HG02642 (cell line): ENCODE results near the gene EPHB2.

Experiments
- ATAC-seq: cut with Tn5 transposase; IDR thresholded peaks from one replicate; pipeline ENCODE4 v1.9.1; 2021; ENCODE audit warnings: mild to moderate bottlenecking; ENCODE audit not compliant: unreplicated experiment, poor library complexity

Gene EPHB2

GRCh38 chr1:22747735-22748073 lies 37.1 kb downstream of the EPHB2 start:
- no peak for ATAC-seq

GRCh38 chr1:22749503-22749902 lies 38.9 kb downstream of the EPHB2 start:
- ATAC-seq: no peak

DNA sequence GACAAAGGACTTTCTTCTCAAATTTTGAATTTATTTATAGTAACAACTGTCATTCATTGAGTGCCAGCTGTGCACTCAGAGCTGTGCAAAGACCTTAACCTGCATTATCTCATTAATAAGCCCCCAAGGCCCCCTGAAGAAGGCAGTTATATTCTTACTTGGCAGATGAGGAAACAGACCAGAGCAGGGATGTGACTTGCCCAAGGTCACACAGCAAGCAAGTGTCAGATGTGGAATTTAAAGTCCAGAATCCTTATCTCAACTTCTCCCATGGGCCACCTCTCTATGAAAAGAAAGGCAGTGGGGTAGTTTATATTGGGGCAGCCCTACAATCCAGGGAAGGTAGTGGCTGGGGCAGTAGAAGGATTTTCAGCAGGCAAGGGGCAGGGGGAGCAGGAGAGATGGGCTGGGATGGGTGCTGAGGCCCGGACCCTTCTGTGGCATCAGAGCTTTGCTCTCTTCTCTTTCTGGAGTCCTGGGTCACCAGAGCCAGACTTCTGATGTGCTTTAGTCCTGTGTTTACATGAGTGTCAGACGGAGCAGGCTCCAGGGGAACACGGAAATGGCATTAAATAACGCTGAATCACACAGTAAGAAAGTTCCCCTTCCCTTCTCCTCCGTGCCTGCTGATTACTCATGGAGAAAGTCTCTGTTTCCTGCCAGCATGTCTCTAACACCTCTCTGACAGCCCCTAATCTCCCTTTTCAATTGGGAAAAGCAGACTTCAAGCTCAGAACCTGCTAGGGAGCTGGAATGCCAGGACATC lies 39.5 kb downstream of the EPHB2 start:
- ATAC-seq: no peak

GRCh38 chr1:22750685-22751051 lies 40.0 kb downstream of the EPHB2 start:
- ATAC-seq: no peak

- ATAC-seq: no peak
Observed at GRCh38 chr1:22751124-22751531, 40.5 kb downstream of the EPHB2 start.

- ATAC-seq: no peak
Observed at GRCh38 chr1:22752339-22752738, 41.7 kb downstream of the EPHB2 start.

- no peak for ATAC-seq
Observed at GRCh38 chr1:22753481-22753971, 42.9 kb downstream of the EPHB2 start.

- no peak for ATAC-seq
Observed at GRCh38 chr1:22754106-22754768, 43.6 kb downstream of the EPHB2 start.

GRCh38 chr1:22754824-22755223 lies 44.2 kb downstream of the EPHB2 start:
- no peak for ATAC-seq

GRCh38 chr1:22755641-22756040 lies 45.0 kb downstream of the EPHB2 start:
- ATAC-seq: no peak

DNA sequence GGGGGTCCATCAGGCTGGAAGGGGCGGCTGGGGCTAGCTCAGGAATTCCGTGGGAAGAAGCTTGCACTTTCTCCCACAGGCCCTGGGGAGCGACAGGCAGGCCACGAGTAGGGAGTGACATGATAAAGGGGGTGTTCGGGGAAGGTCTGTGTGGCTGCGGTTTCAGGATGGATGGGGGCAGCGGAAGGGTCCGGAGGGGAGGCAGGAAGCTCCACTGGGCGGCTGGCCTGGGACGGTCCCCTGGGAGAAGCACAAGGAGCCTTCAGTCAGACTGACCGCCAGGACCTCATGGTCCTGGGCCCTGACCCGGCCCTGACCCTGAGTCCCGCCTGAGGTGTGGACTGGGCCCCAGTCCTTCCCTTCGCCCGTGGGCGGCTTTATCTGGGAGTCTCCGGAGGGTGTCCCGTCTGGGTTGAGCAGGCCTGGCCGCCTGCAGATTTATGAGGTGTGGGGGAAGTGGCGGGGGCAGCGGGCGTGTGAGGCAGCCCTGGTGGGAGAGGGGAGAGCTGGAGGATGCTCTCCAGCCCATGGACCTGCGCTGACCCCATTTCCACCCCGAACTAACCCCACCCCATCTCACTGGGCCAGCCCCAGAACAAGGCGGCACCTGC lies 45.6 kb downstream of the EPHB2 start:
- no peak for ATAC-seq

DNA sequence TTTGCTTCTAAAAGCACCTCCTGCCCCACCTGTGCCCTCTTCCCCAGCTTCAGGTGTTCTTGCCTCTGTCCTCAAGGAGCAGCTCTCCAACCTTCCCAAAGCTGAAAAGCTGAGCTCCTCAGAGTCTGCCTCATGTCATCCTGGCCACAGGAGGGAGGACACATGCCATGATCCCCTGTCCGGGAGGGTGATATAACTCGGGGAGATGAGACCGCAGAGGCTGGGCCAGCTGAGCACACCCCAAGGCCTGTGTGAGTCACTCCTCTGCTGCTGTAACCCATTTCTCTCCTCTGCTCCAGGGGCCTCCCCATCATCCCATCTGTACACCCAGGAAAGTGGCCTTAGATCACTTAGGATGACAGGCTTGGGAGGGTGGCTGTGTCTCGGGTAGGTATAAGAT lies 49.8 kb downstream of the EPHB2 start:
- ATAC-seq: no peak

- no peak for ATAC-seq
Observed at GRCh38 chr1:22761101-22761500, 50.5 kb downstream of the EPHB2 start.

GRCh38 chr1:22761821-22762220 lies 51.2 kb downstream of the EPHB2 start:
- ATAC-seq: no peak

GRCh38 chr1:22763487-22764200 lies 53.0 kb downstream of the EPHB2 start:
- ATAC-seq: no peak

DNA sequence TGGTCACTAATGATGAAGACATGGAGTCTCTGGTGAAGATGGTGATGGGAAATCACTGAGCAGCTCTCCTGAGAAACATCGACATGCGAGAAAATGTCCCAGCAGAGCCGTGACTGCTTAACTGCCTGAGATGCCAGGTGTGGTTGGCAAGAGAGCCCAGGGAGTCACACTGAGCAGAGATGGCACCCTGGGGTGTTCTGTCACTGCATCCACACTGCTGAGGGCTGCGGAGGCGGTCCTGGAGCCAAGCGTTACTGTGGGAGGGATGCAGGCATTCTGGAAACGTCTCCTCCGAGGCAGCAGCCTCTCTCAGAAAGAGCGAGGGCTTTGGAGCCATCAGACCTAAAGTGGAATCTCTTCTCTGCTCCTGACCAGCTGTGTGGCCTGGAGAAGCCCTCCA lies 57.2 kb downstream of the EPHB2 start:
- no peak for ATAC-seq

DNA sequence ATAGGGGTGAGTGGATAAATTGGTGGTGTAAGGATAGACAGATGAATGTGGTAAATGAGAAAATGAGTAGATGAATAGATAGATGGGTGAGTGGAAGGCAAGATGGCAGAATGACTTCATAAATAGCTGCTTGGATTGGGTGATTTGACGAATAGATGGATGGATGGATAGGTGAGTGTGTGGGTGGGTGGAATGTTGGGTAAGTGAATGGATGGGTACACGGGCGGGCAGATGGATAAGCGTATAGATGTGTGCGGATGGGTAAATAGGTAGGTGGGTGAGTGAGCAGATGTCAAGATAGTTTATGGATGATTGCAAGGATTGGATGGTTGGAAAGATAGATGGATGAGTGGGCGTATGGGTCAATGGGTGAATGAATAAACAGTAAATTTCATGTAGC lies 59.3 kb downstream of the EPHB2 start:
- ATAC-seq: no peak

- ATAC-seq: no peak
Observed at GRCh38 chr1:22772014-22772413, 61.4 kb downstream of the EPHB2 start.

GRCh38 chr1:22773981-22774832 lies 63.6 kb downstream of the EPHB2 start:
- no peak for ATAC-seq

GRCh38 chr1:22774833-22775182 lies 64.2 kb downstream of the EPHB2 start:
- ATAC-seq: no peak
